HEK293 (cell line): ENCODE results near the gene VAPA.

Experiments
- TCF7L2 ChIP-seq: IDR thresholded peaks from 2 replicates; pipeline ENCODE4 v1.6.1; 2011; ENCODE audit warnings: low read depth, mild to moderate bottlenecking, inconsistent platforms, low read length, moderate library complexity, borderline replicate concordance
- ZBTB6 ChIP-seq: fragments of 450-650 bp; formaldehyde crosslinking; IDR thresholded peaks from 2 replicates; pipeline ENCODE4 v1.5.1; 2017; ENCODE audit warnings: missing biosample characterization, missing genetic modification characterization
- ZNF561 ChIP-seq: fragments of 450-650 bp; IDR thresholded peaks from 2 replicates; pipeline ENCODE4 v1.5.1; 2018; ENCODE audit warnings: missing biosample characterization, missing genetic modification characterization, borderline replicate concordance
- TF ChIP-seq, protein P1 (sequence below): fragments of 450-650 bp; formaldehyde crosslinking; IDR thresholded peaks from 2 replicates; pipeline ENCODE4 v1.5.1; 2016; ENCODE audit warnings: missing biosample characterization, missing genetic modification characterization
- TF ChIP-seq, protein P2 (sequence below): fragments of 450-650 bp; formaldehyde crosslinking; IDR thresholded peaks from 2 replicates; pipeline ENCODE4 v1.5.1; 2016; ENCODE audit warnings: missing biosample characterization, missing genetic modification characterization

- TF ChIP-seq ZNF561 (no peak), ZBTB6 (tag by site-specific recombination) (no peak), TCF7L2 (no peak)
- TF ChIP-seq, protein P1, sequence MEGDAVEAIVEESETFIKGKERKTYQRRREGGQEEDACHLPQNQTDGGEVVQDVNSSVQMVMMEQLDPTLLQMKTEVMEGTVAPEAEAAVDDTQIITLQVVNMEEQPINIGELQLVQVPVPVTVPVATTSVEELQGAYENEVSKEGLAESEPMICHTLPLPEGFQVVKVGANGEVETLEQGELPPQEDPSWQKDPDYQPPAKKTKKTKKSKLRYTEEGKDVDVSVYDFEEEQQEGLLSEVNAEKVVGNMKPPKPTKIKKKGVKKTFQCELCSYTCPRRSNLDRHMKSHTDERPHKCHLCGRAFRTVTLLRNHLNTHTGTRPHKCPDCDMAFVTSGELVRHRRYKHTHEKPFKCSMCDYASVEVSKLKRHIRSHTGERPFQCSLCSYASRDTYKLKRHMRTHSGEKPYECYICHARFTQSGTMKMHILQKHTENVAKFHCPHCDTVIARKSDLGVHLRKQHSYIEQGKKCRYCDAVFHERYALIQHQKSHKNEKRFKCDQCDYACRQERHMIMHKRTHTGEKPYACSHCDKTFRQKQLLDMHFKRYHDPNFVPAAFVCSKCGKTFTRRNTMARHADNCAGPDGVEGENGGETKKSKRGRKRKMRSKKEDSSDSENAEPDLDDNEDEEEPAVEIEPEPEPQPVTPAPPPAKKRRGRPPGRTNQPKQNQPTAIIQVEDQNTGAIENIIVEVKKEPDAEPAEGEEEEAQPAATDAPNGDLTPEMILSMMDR (tag by site-specific recombination), result no peak
- TF ChIP-seq, protein P2, sequence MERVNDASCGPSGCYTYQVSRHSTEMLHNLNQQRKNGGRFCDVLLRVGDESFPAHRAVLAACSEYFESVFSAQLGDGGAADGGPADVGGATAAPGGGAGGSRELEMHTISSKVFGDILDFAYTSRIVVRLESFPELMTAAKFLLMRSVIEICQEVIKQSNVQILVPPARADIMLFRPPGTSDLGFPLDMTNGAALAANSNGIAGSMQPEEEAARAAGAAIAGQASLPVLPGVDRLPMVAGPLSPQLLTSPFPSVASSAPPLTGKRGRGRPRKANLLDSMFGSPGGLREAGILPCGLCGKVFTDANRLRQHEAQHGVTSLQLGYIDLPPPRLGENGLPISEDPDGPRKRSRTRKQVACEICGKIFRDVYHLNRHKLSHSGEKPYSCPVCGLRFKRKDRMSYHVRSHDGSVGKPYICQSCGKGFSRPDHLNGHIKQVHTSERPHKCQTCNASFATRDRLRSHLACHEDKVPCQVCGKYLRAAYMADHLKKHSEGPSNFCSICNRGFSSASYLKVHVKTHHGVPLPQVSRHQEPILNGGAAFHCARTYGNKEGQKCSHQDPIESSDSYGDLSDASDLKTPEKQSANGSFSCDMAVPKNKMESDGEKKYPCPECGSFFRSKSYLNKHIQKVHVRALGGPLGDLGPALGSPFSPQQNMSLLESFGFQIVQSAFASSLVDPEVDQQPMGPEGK, result no peak
Observed at GRCh38 chr18:9995631-9996030, 81.8 kb downstream of the VAPA start.
